HepG2 (cell line): ENCODE results near the gene TOR2A. TPM values are rescaled to one million over a fixed set of nuclear protein-coding genes. Genes with fewer than 3 reads are reported as not detected.

Experiments used
- AKNA ChIP-seq: sonication (generic); formaldehyde crosslinking; IDR thresholded peaks from 2 replicates; pipeline ENCODE4 v1.4.0; 2020; ENCODE audit warnings: missing genetic modification reagents, borderline replicate concordance
- TAF15 ChIP-seq: fragments of 200-400 bp; formaldehyde crosslinking; IDR thresholded peaks from one replicate; pipeline ENCODE4 v1.6.1; 2018; ENCODE audit warnings: mild to moderate bottlenecking, low read depth, low read length; ENCODE audit not compliant: poor library complexity, severe bottlenecking
- polyA plus RNA-seq, 8 experiments: library from polyadenylated mRNA; depleted of rRNA in 3 of 8; stranded (reverse) in 7 of 8; unstranded in 1 of 8; fragments of >200 nt; fragmentation: Illumina TruSeq in 4 of 8; extraction: Trizol in 4 of 8; gene quantifications; 2 replicates each; pipeline versions ENCODE4 v1.2.1 to v1.2.3, GENCODE V29; 2011 to 2016; ENCODE audit warnings: low read depth in 4 of 8, missing spikeins in 1 of 8, mixed read lengths in 1 of 8; ENCODE audit not compliant: insufficient read depth in 1 of 8
- total RNA-seq, 5 experiments: library from RNA; depleted of rRNA; stranded (reverse); fragments of >200 nt; fragmentation: Illumina TruSeq; extraction: Trizol; gene quantifications; 2 replicates each; pipeline ENCODE4 v1.2.3, GENCODE V29; 2016; ENCODE audit warnings: low read depth in 1 of 5

TOR2A gene
- total and polyA plus RNA-seq, 2 of the 13 experiments (the other 11 are each of a cell fraction or from before 2014, with no cell fraction given): 3.5 to 7.2 TPM

DNA sequence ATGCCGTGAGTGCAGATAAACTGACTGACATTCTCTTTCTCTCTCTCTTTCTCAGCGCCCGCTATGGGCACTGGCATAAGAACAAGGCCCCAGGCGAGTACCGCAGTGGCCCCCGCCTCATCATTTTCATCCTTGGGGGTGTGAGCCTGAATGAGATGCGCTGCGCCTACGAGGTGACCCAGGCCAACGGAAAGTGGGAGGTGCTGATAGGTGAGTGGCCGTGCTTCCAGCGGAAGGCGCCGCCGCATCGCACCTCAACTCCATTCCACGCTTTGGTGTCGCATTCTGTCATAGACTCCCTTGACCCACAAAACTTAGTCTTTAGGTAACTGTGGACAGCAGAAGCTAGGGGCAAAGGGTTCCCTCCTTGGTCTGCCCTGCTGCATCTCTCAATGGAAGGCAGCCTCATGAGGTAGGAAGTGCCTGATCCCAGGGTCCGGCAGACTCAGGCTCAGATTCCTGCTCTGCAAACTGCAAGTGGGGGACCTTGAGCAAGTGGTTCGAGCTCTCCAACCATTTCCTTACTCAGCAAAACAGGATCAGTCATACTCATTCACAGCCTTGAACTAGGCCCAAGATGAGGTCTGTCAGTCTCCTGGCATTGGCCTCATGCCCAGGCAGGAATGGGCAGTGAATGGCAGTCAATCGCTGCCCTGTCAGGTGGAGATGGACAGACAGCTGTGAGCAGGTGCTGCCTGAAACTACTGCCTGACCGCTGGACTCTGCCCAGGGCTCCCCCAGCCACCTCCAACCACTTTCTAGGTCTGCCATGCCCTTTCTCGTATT is 52.5 kb downstream of the TOR2A start (continued):
- TF ChIP-seq TAF15 (no peak), AKNA (CRISPR knock-in tag) (no peak)

Other genes starting within 250 kb of the TOR2A start
- 2.9 and 4.4 TPM in 2 replicates for gene STXBP1, start 123.0 kb downstream of the TOR2A start, total RNA-seq (2016; rRNA removed; fragmentation: Illumina TruSeq; extraction: Trizol)
- 2.9 and 4.1 TPM in 2 replicates for gene STXBP1, start 123.0 kb downstream of the TOR2A start, polyA plus RNA-seq (2011; rRNA removed)
- gene CFAP157, start 28.3 kb downstream of the TOR2A start, total RNA-seq (2016; rRNA removed; fragmentation: Illumina TruSeq; extraction: Trizol): not detected in 2 replicates
- gene CFAP157, start 28.3 kb downstream of the TOR2A start, polyA plus RNA-seq (2011; rRNA removed): 0.07 TPM in 1 of 2 replicates, not detected in the other
- 7.6 and 10.4 TPM in 2 replicates for gene PTRH1, start 19.6 kb downstream of the TOR2A start, total RNA-seq (2016; rRNA removed; fragmentation: Illumina TruSeq; extraction: Trizol)
- 4.0 and 5.4 TPM in 2 replicates for gene PTRH1, start 19.6 kb downstream of the TOR2A start, polyA plus RNA-seq (2011; rRNA removed)
- not detected in 2 replicates for gene TTC16, start 19.2 kb downstream of the TOR2A start, total RNA-seq (2016; rRNA removed; fragmentation: Illumina TruSeq; extraction: Trizol)
- gene TTC16, start 19.2 kb downstream of the TOR2A start, polyA plus RNA-seq (2011; rRNA removed): not detected in 2 replicates
- not detected in 2 replicates for gene SH2D3C, start 43.4 kb upstream of the TOR2A start, total RNA-seq (2016; rRNA removed; fragmentation: Illumina TruSeq; extraction: Trizol)
- not detected in 2 replicates for gene SH2D3C, start 43.4 kb upstream of the TOR2A start, polyA plus RNA-seq (2011; rRNA removed)
- 16.8 TPM in 2 replicates for gene CDK9, start 50.7 kb upstream of the TOR2A start, total RNA-seq (2016; rRNA removed; fragmentation: Illumina TruSeq; extraction: Trizol)
- 21.5 and 26.1 TPM in 2 replicates for gene CDK9, start 50.7 kb upstream of the TOR2A start, polyA plus RNA-seq (2011; rRNA removed)
- 20.3 and 35.6 TPM in 2 replicates for gene FPGS, start 67.6 kb upstream of the TOR2A start, total RNA-seq (2016; rRNA removed; fragmentation: Illumina TruSeq; extraction: Trizol)
- 36.8 and 41.3 TPM in 2 replicates for gene FPGS, start 67.6 kb upstream of the TOR2A start, polyA plus RNA-seq (2011; rRNA removed)
- 0.02 TPM in 1 of 2 replicates, not detected in the other for gene ENG, start 119.4 kb upstream of the TOR2A start, total RNA-seq (2016; rRNA removed; fragmentation: Illumina TruSeq; extraction: Trizol)
- gene ENG, start 119.4 kb upstream of the TOR2A start, polyA plus RNA-seq (2011; rRNA removed): 1.1 and 1.4 TPM in 2 replicates
- gene AK1, start 142.4 kb upstream of the TOR2A start, total RNA-seq (2016; rRNA removed; fragmentation: Illumina TruSeq; extraction: Trizol): 25.7 and 32.8 TPM in 2 replicates
- 19.1 and 28.5 TPM in 2 replicates for gene AK1, start 142.4 kb upstream of the TOR2A start, polyA plus RNA-seq (2011; rRNA removed)
- gene ST6GALNAC6, start 164.3 kb upstream of the TOR2A start, total RNA-seq (2016; rRNA removed; fragmentation: Illumina TruSeq; extraction: Trizol): 16.7 and 18.5 TPM in 2 replicates
- gene ST6GALNAC6, start 164.3 kb upstream of the TOR2A start, polyA plus RNA-seq (2011; rRNA removed): 65.4 and 103 TPM in 2 replicates
- 14.8 and 18.8 TPM in 2 replicates for gene ST6GALNAC4, start 181.7 kb upstream of the TOR2A start, total RNA-seq (2016; rRNA removed; fragmentation: Illumina TruSeq; extraction: Trizol)
- 27.7 and 36.4 TPM in 2 replicates for gene ST6GALNAC4, start 181.7 kb upstream of the TOR2A start, polyA plus RNA-seq (2011; rRNA removed)
- gene PIP5KL1, start 195.5 kb upstream of the TOR2A start, total RNA-seq (2016; rRNA removed; fragmentation: Illumina TruSeq; extraction: Trizol): 0.20 TPM in 1 of 2 replicates, not detected in the other
- gene PIP5KL1, start 195.5 kb upstream of the TOR2A start, polyA plus RNA-seq (2011; rRNA removed): 0.44 and 0.49 TPM in 2 replicates
- 17.5 and 24.8 TPM in 2 replicates for gene DPM2, start 202.6 kb upstream of the TOR2A start, total RNA-seq (2016; rRNA removed; fragmentation: Illumina TruSeq; extraction: Trizol)
- 35.3 and 38.6 TPM in 2 replicates for gene DPM2, start 202.6 kb upstream of the TOR2A start, polyA plus RNA-seq (2011; rRNA removed)
- gene EEIG1, start 245.7 kb upstream of the TOR2A start, total RNA-seq (2016; rRNA removed; fragmentation: Illumina TruSeq; extraction: Trizol): 16.1 and 16.6 TPM in 2 replicates
- gene EEIG1, start 245.7 kb upstream of the TOR2A start, polyA plus RNA-seq (2011; rRNA removed): 25.2 and 30.1 TPM in 2 replicates